ENCODE results near the gene GNAL. TPM values are rescaled to one million over a fixed set of nuclear protein-coding genes. Genes with fewer than 3 reads are reported as not detected.

The GNAL gene
- total and polyA plus RNA-seq, 2 of the 4 experiments (the other 2 are of a cell fraction), result 0.15 to 0.36 TPM

DNA sequence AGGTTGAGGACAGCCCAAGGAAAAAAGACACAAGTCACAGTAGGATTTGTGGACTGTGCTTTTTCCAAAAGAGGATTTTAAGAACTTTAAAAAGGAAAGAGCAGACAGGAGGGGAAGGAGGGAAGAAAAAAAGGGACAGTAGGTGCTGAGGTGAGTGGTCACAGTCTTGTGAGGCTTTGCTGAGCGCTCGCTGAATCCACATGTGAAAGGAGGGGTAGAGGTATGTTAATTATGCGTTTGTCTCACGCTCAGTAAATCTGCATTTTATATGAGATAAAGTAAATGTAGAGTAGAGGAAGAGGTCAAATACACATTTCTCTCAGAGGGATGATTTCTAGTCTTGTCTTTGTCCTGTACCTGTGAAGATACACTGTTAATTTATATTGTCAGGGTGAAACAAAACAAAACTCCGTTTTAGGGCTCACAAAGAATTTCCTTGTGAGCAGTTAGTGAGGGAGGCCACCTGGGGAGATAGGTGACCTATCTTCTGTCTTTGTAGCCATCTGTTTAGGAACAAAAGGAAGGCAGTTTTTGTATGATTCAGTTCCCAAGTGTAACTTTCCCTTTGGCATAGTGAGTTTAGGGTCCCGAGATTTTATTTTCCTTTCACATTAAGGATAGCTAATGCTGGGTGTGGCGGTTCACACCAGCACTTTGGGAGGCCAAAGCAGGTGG lies 25.3 kb downstream of the GNAL start:
- Histone ChIP-seq H2AK5ac (ENCODE audit: low read depth, low read length) (no peak overlapping the region), H3K79me1 (ENCODE audit: low read depth in 1 of 2, low read length in 2 of 2) (no peaks in the 10 kb centered on the region), H2BK5ac (ENCODE audit: low read depth, low read length, poor library complexity, severe bottlenecking) (no peak overlapping the region), H3K23ac (ENCODE audit: low read depth, low read length) (no peak overlapping the region), H2BK120ac (ENCODE audit: low read depth, low read length) (no peak overlapping the region), H4K5ac (ENCODE audit: low read depth, low read length) (no peak overlapping the region), H3K4me2 (ENCODE audit: low read depth, low read length) (peak overlapping the region; percentile 77), H4K20me1 (ENCODE audit: insufficient read depth, low read length) (no peaks in the 10 kb centered on the region), H2BK20ac (ENCODE audit: low read depth, low read length) (no peak overlapping the region), H3K27ac (ENCODE audit: insufficient read depth, low read length) (no peak overlapping the region), H3K4me3 (ENCODE audit: insufficient read depth, low read depth, low read length) (no peak overlapping the region; the same call in 1 of the 2 replicates), H4K8ac (ENCODE audit: low read depth in 2 of 2, low read length in 2 of 2) (no peak overlapping the region), H2BK15ac (ENCODE audit: low read depth, low read length) (no peak overlapping the region), H3K4ac (ENCODE audit: low read depth, low read length) (no peak overlapping the region), H3K36me3 (ENCODE audit: control insufficient read depth, insufficient read depth, low read length) (no peaks in the 10 kb centered on the region), H3K9me1 (ENCODE audit: insufficient read depth, low read length) (no peaks in the 10 kb centered on the region), H3K9me3 (ENCODE audit: control insufficient read depth, insufficient read depth, low read length) (no peaks in the 10 kb centered on the region), H3K4me1 (ENCODE audit: control insufficient read depth, insufficient read depth, low read length) (no peaks in the 10 kb centered on the region), H2AK9ac (replicated peaks; ENCODE audit: low read depth, low read length, poor library complexity) (no peak overlapping the region), H3K9ac (ENCODE audit: low read depth, low read length) (no peak overlapping the region), H3K56ac (ENCODE audit: extremely low read depth, insufficient read depth, low read length) (no peak overlapping the region), H2AFZ (replicated peaks; ENCODE audit: low read length, poor library complexity) (no peak overlapping the region), H3K14ac (replicated peaks; ENCODE audit: low read depth, low read length) (no peak overlapping the region), H3K27me3 (ENCODE audit: control insufficient read depth, insufficient read depth, low read length) (peaks cover 16% of the 10 kb centered on the region), H4K91ac (ENCODE audit: insufficient read depth, low read depth, low read length) (no peak overlapping the region), H3K18ac (ENCODE audit: low read depth, low read length) (no peak overlapping the region)
- BruUV-seq (replicated peaks), result no TSS peak
- TF ChIP-seq, protein P1, sequence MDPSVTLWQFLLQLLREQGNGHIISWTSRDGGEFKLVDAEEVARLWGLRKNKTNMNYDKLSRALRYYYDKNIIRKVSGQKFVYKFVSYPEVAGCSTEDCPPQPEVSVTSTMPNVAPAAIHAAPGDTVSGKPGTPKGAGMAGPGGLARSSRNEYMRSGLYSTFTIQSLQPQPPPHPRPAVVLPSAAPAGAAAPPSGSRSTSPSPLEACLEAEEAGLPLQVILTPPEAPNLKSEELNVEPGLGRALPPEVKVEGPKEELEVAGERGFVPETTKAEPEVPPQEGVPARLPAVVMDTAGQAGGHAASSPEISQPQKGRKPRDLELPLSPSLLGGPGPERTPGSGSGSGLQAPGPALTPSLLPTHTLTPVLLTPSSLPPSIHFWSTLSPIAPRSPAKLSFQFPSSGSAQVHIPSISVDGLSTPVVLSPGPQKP (IDR thresholded peaks at IDR 0.05; ENCODE audit: borderline replicate concordance, low read depth, low read length), result no peak
- TF ChIP-seq POLR2A (IDR thresholded peaks at IDR 0.05; ENCODE audit: low read depth, low read length), result no peak
- TF ChIP-seq, protein P2, sequence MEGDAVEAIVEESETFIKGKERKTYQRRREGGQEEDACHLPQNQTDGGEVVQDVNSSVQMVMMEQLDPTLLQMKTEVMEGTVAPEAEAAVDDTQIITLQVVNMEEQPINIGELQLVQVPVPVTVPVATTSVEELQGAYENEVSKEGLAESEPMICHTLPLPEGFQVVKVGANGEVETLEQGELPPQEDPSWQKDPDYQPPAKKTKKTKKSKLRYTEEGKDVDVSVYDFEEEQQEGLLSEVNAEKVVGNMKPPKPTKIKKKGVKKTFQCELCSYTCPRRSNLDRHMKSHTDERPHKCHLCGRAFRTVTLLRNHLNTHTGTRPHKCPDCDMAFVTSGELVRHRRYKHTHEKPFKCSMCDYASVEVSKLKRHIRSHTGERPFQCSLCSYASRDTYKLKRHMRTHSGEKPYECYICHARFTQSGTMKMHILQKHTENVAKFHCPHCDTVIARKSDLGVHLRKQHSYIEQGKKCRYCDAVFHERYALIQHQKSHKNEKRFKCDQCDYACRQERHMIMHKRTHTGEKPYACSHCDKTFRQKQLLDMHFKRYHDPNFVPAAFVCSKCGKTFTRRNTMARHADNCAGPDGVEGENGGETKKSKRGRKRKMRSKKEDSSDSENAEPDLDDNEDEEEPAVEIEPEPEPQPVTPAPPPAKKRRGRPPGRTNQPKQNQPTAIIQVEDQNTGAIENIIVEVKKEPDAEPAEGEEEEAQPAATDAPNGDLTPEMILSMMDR (conservative IDR thresholded peaks at IDR 0.05; ENCODE audit: low read depth, low read length), result no peak
- no peak for TF ChIP-seq BHLHE40 (IDR thresholded peaks at IDR 0.05; ENCODE audit: low read depth, low read length)
- no peak for TF ChIP-seq CHD1 (IDR thresholded peaks at IDR 0.05; ENCODE audit: low read depth, low read length)
- TF ChIP-seq NFE2L2 (IDR thresholded peaks at IDR 0.05; ENCODE audit: low read depth, low read length), result no peak
- no peak for TF ChIP-seq RCOR1 (IDR thresholded peaks at IDR 0.05; ENCODE audit: insufficient replicate concordance, low read length)
- TF ChIP-seq, protein P3, sequence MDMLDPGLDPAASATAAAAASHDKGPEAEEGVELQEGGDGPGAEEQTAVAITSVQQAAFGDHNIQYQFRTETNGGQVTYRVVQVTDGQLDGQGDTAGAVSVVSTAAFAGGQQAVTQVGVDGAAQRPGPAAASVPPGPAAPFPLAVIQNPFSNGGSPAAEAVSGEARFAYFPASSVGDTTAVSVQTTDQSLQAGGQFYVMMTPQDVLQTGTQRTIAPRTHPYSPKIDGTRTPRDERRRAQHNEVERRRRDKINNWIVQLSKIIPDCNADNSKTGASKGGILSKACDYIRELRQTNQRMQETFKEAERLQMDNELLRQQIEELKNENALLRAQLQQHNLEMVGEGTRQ (IDR thresholded peaks at IDR 0.05; ENCODE audit: low read depth, low read length), result no peak
- DNase-seq (no peak), ATAC-seq (ENCODE audit: low read depth) (no peak)
- whole genome bisulfite sequencing, 2 experiments (ENCODE audit: extremely low coverage in 2 of 2, insufficient read length in 1 of 2), result 20% methylated on average over 1 of the region's 7 CpGs; no CpG with 5 or more reads in 1 of the 2 experiments
- dilution Hi-C loops (cut with HindIII; ENCODE audit: low sequenced_read_pairs, unreplicated experiment) (no loop called here), intact Hi-C loops (cut with micrococcal nuclease) (no loop called here), in situ Hi-C loops (cut with MboI; ENCODE audit: low sequenced_read_pairs) (no loop called here)
- ChIA-PET CTCF (no interaction called here), POLR2A (ENCODE audit: unreplicated experiment) (no interaction called here)
